H1 (cell line): ENCODE data around the gene MAP4. TPM values are rescaled to one million over a fixed set of nuclear protein-coding genes. Genes with fewer than 3 reads are reported as not detected.

Experiments
- CTCF ChIA-PET: fragments of 300-600 bp; sonication (Branson Sonifier 250); formaldehyde crosslinking; loops from one replicate; lab custom pipeline; 2021; ENCODE audit not compliant: partially characterized antibody; lab: Charles Lee
- POLR2A ChIA-PET: fragments of 300-600 bp; sonication (Branson Sonifier 250); formaldehyde crosslinking; loops from one replicate; lab custom pipeline; 2021; ENCODE audit warnings: inconsistent platforms; ENCODE audit not compliant: partially characterized antibody; lab: Charles Lee
- DNase-seq, 2 experiments: peaks; one replicate each; pipeline versions ENCODE4 v3.0.0 to v3.0.0-alpha.2; 2010 to 2022; ENCODE audit warnings: low spot score in 2 of 2, low read depth in 1 of 2, mixed read lengths in 1 of 2
- FAIRE-seq: peaks from 2 replicates; lab custom pipeline; 2011; peaks lifted over from hg19 to GRCh38; lab: Jason Lieb, UNC
- H2AFZ ChIP-seq: 2 replicates; pipeline ENCODE4 v1.8.1; 2012; ENCODE audit warnings: low read length, inconsistent platforms
- H2AK5ac ChIP-seq: 2 replicates; pipeline ENCODE4 v1.6.1; 2013; ENCODE audit warnings: low read depth, low read length
- H2BK120ac ChIP-seq: replicated peaks from 2 replicates; pipeline ENCODE3; 2013; ENCODE audit warnings: low read depth, low read length, inconsistent platforms
- H2BK12ac ChIP-seq: 2 replicates; pipeline ENCODE4 v1.6.1; 2013; ENCODE audit warnings: low read depth, low read length
- H2BK15ac ChIP-seq: 2 replicates; pipeline ENCODE4 v1.6.1; 2013; ENCODE audit warnings: low read length
- H2BK20ac ChIP-seq: 2 replicates; pipeline ENCODE4 v1.6.1; 2013; ENCODE audit warnings: low read length
- H2BK5ac ChIP-seq: 2 replicates; pipeline ENCODE4 v1.6.1; 2013; ENCODE audit warnings: low read depth, low read length
- H3K14ac ChIP-seq: 2 replicates; pipeline ENCODE4 v1.6.1; 2013; ENCODE audit warnings: inconsistent platforms; ENCODE audit not compliant: insufficient read length
- H3K18ac ChIP-seq: 2 replicates; pipeline ENCODE4 v1.6.1; 2013; ENCODE audit warnings: low read length; ENCODE audit errors: extremely low read depth
- H3K23ac ChIP-seq: 2 replicates; pipeline ENCODE4 v1.6.1; 2013; ENCODE audit warnings: inconsistent platforms; ENCODE audit not compliant: insufficient read length
- H3K23me2 ChIP-seq: 2 replicates; pipeline ENCODE4 v1.6.1; 2013; ENCODE audit warnings: low read depth, low read length
- H3K27ac ChIP-seq: 2 replicates; pipeline ENCODE4 v1.6.1; 2011; ENCODE audit warnings: low read depth, low read length, inconsistent platforms
- H3K27me3 ChIP-seq, 4 experiments: replicated peaks in 1 of 4; 1 replicate in 1 of 4; 2 replicates in 3 of 4; pipeline versions ENCODE4 v1.6.1 to v1.8.1; 2011 to 2013; ENCODE audit warnings: low read length in 3 of 4, mild to moderate bottlenecking in 3 of 4, inconsistent platforms in 2 of 4, mixed read lengths in 2 of 4, moderate library complexity in 1 of 4; ENCODE audit not compliant: control insufficient read depth in 3 of 4, insufficient read depth in 3 of 4; ENCODE audit errors: extremely low read depth in 1 of 4
- H3K36me3 ChIP-seq, 4 experiments: 2 replicates each; pipeline versions ENCODE4 v1.6.1 to v1.8.1; 2011 to 2013; ENCODE audit warnings: mild to moderate bottlenecking in 4 of 4, low read length in 3 of 4, moderate library complexity in 2 of 4, control low read depth in 1 of 4, inconsistent platforms in 1 of 4; ENCODE audit not compliant: insufficient read depth in 4 of 4, control insufficient read depth in 2 of 4
- H3K4ac ChIP-seq: replicated peaks from 2 replicates; pipeline ENCODE3; 2013; ENCODE audit warnings: low read length, low read depth, mixed read lengths, inconsistent platforms; ENCODE audit not compliant: insufficient read length
- H3K4me1 ChIP-seq, 4 experiments: replicated peaks in 1 of 4; 1 replicate in 1 of 4; 2 replicates in 3 of 4; pipeline versions ENCODE4 v1.6.1 to v1.8.1; 2011 to 2013; ENCODE audit warnings: low read length in 3 of 4, inconsistent platforms in 2 of 4, mixed read lengths in 1 of 4; ENCODE audit not compliant: insufficient read depth in 4 of 4, control insufficient read depth in 3 of 4
- H3K4me2 ChIP-seq, 2 experiments: 2 replicates each; pipeline versions ENCODE4 v1.6.1 to v1.8.1; 2011 to 2013; ENCODE audit warnings: low read depth in 2 of 2, low read length in 2 of 2, control low read depth in 1 of 2, inconsistent platforms in 1 of 2, mild to moderate bottlenecking in 1 of 2; ENCODE audit not compliant: insufficient read depth in 1 of 2
- H3K4me3 ChIP-seq, 4 experiments: fragments of 200-600, 300-600 bp in 1 of 4; sonication (generic), shearing (Covaris generic), sonication (Bioruptor Twin) in 1 of 4; 2 replicates each; pipeline versions ENCODE4 v1.5.1 to v1.8.1; 2011 to 2016; ENCODE audit warnings: low read length in 4 of 4, low read depth in 3 of 4, control low read depth in 2 of 4, inconsistent platforms in 2 of 4, mild to moderate bottlenecking in 2 of 4, mixed read lengths in 1 of 4, moderate library complexity in 1 of 4; ENCODE audit not compliant: insufficient read depth in 2 of 4; ENCODE audit errors: extremely low read depth in 1 of 4
- H3K56ac ChIP-seq: replicated peaks from 2 replicates; pipeline ENCODE3; 2013; ENCODE audit warnings: low read depth, mild to moderate bottlenecking, mixed read lengths, low read length, inconsistent platforms; ENCODE audit not compliant: insufficient read length
- H3K79me1 ChIP-seq: 2 replicates; pipeline ENCODE4 v1.6.1; 2013; ENCODE audit warnings: low read depth, low read length, control low read depth
- H3K79me2 ChIP-seq, 2 experiments: 2 replicates each; pipeline versions ENCODE4 v1.6.1 to v1.8.1; 2012 to 2013; ENCODE audit warnings: low read length in 2 of 2, mild to moderate bottlenecking in 2 of 2, inconsistent platforms in 1 of 2; ENCODE audit not compliant: insufficient read depth in 2 of 2, control insufficient read depth in 1 of 2
- H3K9ac ChIP-seq, 4 experiments: replicated peaks in 1 of 4; 1 replicate in 1 of 4; 2 replicates in 3 of 4; pipeline versions ENCODE4 v1.6.1 to v1.8.1; 2011 to 2013; ENCODE audit warnings: low read depth in 3 of 4, low read length in 3 of 4, control low read depth in 2 of 4, mild to moderate bottlenecking in 2 of 4, moderate library complexity in 2 of 4, inconsistent platforms in 1 of 4; ENCODE audit errors: extremely low read depth in 1 of 4
- H3K9me3 ChIP-seq, 2 experiments: 2 replicates each; pipeline versions ENCODE4 v1.6.1 to v1.8.1; 2012 to 2013; ENCODE audit warnings: mild to moderate bottlenecking in 2 of 2, moderate library complexity in 2 of 2, control low read depth in 1 of 2, inconsistent platforms in 1 of 2, low read depth in 1 of 2, low read length in 1 of 2, mixed read lengths in 1 of 2; ENCODE audit not compliant: insufficient read depth in 2 of 2
- H4K20me1 ChIP-seq, 2 experiments: replicated peaks in 1 of 2; 2 replicates each; pipeline versions ENCODE3 to v1.8.1; 2011 to 2013; ENCODE audit warnings: inconsistent platforms in 2 of 2, low read length in 2 of 2, mild to moderate bottlenecking in 1 of 2; ENCODE audit not compliant: insufficient read depth in 2 of 2, control insufficient read depth in 1 of 2
- H4K5ac ChIP-seq: 2 replicates; pipeline ENCODE4 v1.6.1; 2013; ENCODE audit warnings: low read length, low read depth, mixed read lengths, inconsistent platforms; ENCODE audit not compliant: insufficient read length
- H4K8ac ChIP-seq: 2 replicates; pipeline ENCODE4 v1.8.0; 2013; ENCODE audit warnings: mild to moderate bottlenecking, moderate library complexity, low read length, inconsistent platforms; ENCODE audit not compliant: insufficient read depth; ENCODE audit errors: extremely low read depth
- H4K91ac ChIP-seq: replicated peaks from 2 replicates; pipeline ENCODE3; 2013; ENCODE audit warnings: low read length, mixed read lengths, inconsistent platforms; ENCODE audit not compliant: insufficient read length
- BCL11A ChIP-seq, 2 experiments: IDR thresholded peaks; one replicate each; pipeline ENCODE4 v1.6.1; 2011; ENCODE audit warnings: low read depth in 2 of 2, low read length in 2 of 2, mild to moderate bottlenecking in 2 of 2
- CBX8 ChIP-seq: fragments of 300-800, 300-1000 bp; sonication (generic); IDR thresholded peaks from 2 replicates; pipeline ENCODE4 v1.7.1; 2016; ENCODE audit warnings: low read depth, low read length, borderline replicate concordance
- EP300 ChIP-seq, 2 experiments: IDR thresholded peaks; 1 replicate in 1 of 2; 2 replicates in 1 of 2; pipeline ENCODE4 v1.6.1; 2011 to 2012; ENCODE audit warnings: low read depth in 2 of 2, low read length in 2 of 2, mild to moderate bottlenecking in 2 of 2, borderline replicate concordance in 1 of 2, inconsistent platforms in 1 of 2, moderate library complexity in 1 of 2
- POLR2AphosphoS5 ChIP-seq: IDR thresholded peaks from 2 replicates; pipeline ENCODE4 v1.6.1; 2011; ENCODE audit warnings: low read depth, low read length
- SP1 ChIP-seq: IDR thresholded peaks from 2 replicates; pipeline ENCODE4 v1.6.1; 2011; ENCODE audit warnings: low read depth, low read length
- WGBS, 2 experiments: shearing (Covaris generic) in 1 of 2; methylation state at CpG; one replicate each; pipeline versions ENCODE4 v1.1.6 to v1.1.7; 2013 to 2015; ENCODE audit warnings: low lambda C conversion rate in 2 of 2, mixed read lengths in 2 of 2, inconsistent platforms in 1 of 2, low coverage in 1 of 2, missing lambda C conversion rate in 1 of 2; ENCODE audit not compliant: insufficient replicate concordance in 2 of 2, insufficient coverage in 1 of 2, insufficient read length in 1 of 2; ENCODE audit errors: extremely low coverage in 1 of 2, missing lambda C conversion rate in 1 of 2; 5-methylcytosine and 5-hydroxymethylcytosine counted together
- polyA plus RNA-seq, 7 experiments: library from polyadenylated mRNA; depleted of rRNA in 3 of 7; stranded (reverse) in 5 of 7; unstranded in 2 of 7; fragments of >200 nt in 5 of 7; fragments of 200-250 nt in 2 of 7; gene quantifications; 1 replicate in 5 of 7; 2 replicates in 1 of 7; 4 replicates in 1 of 7; pipeline versions ENCODE4 v1.2.1 to v1.2.3, GENCODE V29; 2011 to 2013; ENCODE audit warnings: missing spikeins in 2 of 7, mixed read lengths in 2 of 7
- total RNA-seq: library from RNA; stranded (reverse); fragmentation: NEBNext Ultra II Directional; extraction: Animal tissue kit (Norgen Biotek cat#: 25700); gene quantifications from 2 replicates; pipeline ENCODE4 v1.2.1, GENCODE V29; 2021
- TF ChIP-seq, protein P1 (sequence below): IDR thresholded peaks from 2 replicates; pipeline ENCODE4 v1.6.1; 2012; ENCODE audit warnings: low read length, inconsistent platforms

MAP4 gene
- total and polyA plus RNA-seq, 2 of the 8 experiments (the other 6 are each of a cell fraction or from before 2014, with no cell fraction given): 67.0 to 179 TPM

DNA sequence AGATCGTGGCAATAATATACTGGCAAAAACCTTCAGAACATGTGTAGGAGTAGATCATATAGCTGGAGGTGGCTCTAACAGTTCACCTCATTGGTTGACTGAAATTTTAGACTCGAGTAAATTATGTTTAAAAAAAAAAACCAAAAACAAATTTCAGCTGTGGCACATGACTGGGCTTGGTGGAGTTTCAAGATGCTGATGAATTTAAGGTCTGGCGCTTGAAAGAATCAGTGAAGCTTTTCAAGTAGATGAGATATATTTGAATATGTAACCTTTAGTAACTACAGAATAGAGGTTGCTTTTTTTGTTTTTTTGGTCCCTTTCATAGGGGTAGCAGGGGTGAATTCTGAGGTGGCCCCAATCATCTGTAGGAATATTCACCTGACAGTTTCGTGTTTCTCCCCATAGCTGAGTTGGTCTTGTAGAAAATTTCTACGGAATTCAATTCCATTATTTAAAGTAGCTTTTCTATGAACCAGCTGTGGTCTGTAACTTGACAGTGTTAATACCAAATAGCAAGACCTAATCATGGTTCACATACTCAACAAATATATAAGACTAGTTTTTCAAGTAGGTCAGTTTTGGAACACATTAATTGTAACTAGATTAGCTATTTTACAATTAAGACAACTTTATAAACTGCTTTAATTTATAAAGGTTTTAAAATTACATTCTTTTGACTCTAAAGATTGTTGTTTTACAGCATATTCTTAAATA lies 65.6 kb downstream of the MAP4 start:
- no peak for TF ChIP-seq EP300 (IDR thresholded peaks at IDR 0.05; ENCODE audit: borderline replicate concordance in 1 of 2, low read depth in 2 of 2, low read length in 2 of 2)
- no peak for TF ChIP-seq BCL11A (IDR thresholded peaks at IDR 0.05; ENCODE audit: low read depth in 2 of 2, low read length in 2 of 2)
- TF ChIP-seq POLR2AphosphoS5: no peak
- no peak for TF ChIP-seq CBX8
- TF ChIP-seq SP1: no peak
- TF ChIP-seq, protein P1, sequence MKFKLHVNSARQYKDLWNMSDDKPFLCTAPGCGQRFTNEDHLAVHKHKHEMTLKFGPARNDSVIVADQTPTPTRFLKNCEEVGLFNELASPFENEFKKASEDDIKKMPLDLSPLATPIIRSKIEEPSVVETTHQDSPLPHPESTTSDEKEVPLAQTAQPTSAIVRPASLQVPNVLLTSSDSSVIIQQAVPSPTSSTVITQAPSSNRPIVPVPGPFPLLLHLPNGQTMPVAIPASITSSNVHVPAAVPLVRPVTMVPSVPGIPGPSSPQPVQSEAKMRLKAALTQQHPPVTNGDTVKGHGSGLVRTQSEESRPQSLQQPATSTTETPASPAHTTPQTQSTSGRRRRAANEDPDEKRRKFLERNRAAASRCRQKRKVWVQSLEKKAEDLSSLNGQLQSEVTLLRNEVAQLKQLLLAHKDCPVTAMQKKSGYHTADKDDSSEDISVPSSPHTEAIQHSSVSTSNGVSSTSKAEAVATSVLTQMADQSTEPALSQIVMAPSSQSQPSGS: no peak
- Histone ChIP-seq H3K36me3 (no peaks in the 10 kb centered on the region; a peak in 1 of 8 replicates), H2BK120ac (no peak overlapping the region), H3K79me2 (no peaks in the 10 kb centered on the region; a peak in 1 of 4 replicates), H4K8ac (no peak overlapping the region), H3K23ac (no peak overlapping the region), H3K56ac (no peak overlapping the region), H2BK15ac (no peak overlapping the region), H3K23me2 (no peaks in the 10 kb centered on the region), H3K14ac (no peak overlapping the region), H3K27me3 (no peaks in the 10 kb centered on the region), H4K5ac (no peak overlapping the region), H4K91ac (no peak overlapping the region), H2BK5ac (no peak overlapping the region), H3K4me1 (no peaks in the 10 kb centered on the region), H3K4me2 (no peak overlapping the region), H2AK5ac (no peak overlapping the region), H2AFZ (no peak overlapping the region), H3K18ac (no peak overlapping the region), H3K79me1 (no peaks in the 10 kb centered on the region; the same call in 1 of the 2 replicates), H3K4ac (no peak overlapping the region), H3K9ac (no peak overlapping the region), H3K9me3 (peaks cover 0 to 2% of the 10 kb centered on the region in 2 experiments; a peak in 1 of 4 replicates), H2BK20ac (no peak overlapping the region), H2BK12ac (no peak overlapping the region), H3K27ac (no peak overlapping the region), H3K4me3 (no peak overlapping the region), H4K20me1 (peaks cover 0 to 2% of the 10 kb centered on the region in 2 experiments)
- 95% methylated on average over 5 of the region's 5 CpGs; no CpG with 5 or more reads in 1 of the 2 experiments for WGBS, 2 experiments
- ChIA-PET CTCF (interaction anchor here (0.8 to 1.2 kb wide), 3 partner anchors 17 to 101 kb away, joined by 3 read pairs; no protein-coding TSS in a partner anchor), POLR2A (interaction anchor here (0.7 to 0.9 kb wide), 2 partner anchors 9 to 50 kb away, joined by 3 read pairs; no protein-coding TSS in a partner anchor)
- no peak for DNase-seq
- no peak for FAIRE-seq
